HG02938 (cell line): Measurements from ENCODE around the gene ZNHIT2.
A peak's percentile ranks its signal among the peaks of the same experiment; 100 is the strongest.
"Not testable (repeated sequence)": the region's sequence is repeated elsewhere in the genome, so short reads cannot be mapped to it uniquely, and the experiment has no call there.

Experiments
- ATAC-seq: cut with Tn5 transposase; IDR thresholded peaks from one replicate; pipeline ENCODE4 v1.9.1; 2021; ENCODE audit warnings: mild to moderate bottlenecking, moderate library complexity; ENCODE audit not compliant: unreplicated experiment

The ZNHIT2 gene

DNA sequence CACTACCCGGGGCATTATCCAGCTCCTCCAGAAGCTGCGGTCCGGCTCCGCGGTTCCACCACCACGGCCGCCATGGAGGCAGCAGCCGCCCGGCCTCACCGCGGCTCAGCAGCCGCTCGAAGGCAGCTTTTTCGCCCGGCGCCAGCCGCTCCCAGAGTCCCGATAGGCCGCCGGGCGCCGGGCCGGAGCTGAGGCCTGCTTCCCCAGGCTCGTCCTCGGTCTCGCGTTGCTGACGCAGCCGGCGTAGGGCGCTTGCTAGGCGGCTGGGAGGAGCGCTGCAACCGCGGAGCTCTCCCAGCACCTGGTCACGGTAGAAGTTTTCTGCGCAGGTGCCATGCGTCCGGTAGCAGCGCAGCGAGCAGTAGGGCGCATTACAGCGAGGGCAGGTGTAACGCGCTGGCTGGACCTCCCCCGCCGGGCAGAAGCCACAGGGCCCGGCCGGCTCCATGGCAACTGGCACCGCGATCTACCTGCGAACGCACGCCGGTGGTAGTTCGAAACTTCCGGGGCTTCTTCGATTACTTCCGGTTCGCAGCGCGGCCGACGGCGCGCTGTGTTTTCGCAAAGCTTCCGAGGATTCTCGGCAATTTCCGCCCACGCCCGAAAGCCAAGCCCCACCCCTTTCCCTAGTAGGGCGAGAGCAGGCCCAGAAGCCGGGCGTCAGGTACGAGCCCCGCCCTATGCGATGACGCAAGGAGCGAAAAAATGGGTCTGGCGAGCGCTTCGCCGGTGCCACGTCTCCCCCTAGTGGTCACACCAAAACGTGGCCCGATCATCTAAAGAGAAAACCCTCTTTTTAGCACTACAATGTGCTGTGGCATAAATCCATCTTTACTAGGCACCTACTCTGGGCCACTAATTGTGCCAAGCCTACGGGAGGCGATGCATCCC lies at the start of gene ZNHIT2:
Gene ZNHIT2, minus strand, starts transcription at position 496 of the 891 bp plus-strand sequence. Its CDS starts 48 bp downstream, at position 448.
- peak; percentile 53 for ATAC-seq

GRCh38 chr11:65166893-65167292 lies 49.4 kb upstream of the ZNHIT2 start:
- no peak for ATAC-seq

DNA sequence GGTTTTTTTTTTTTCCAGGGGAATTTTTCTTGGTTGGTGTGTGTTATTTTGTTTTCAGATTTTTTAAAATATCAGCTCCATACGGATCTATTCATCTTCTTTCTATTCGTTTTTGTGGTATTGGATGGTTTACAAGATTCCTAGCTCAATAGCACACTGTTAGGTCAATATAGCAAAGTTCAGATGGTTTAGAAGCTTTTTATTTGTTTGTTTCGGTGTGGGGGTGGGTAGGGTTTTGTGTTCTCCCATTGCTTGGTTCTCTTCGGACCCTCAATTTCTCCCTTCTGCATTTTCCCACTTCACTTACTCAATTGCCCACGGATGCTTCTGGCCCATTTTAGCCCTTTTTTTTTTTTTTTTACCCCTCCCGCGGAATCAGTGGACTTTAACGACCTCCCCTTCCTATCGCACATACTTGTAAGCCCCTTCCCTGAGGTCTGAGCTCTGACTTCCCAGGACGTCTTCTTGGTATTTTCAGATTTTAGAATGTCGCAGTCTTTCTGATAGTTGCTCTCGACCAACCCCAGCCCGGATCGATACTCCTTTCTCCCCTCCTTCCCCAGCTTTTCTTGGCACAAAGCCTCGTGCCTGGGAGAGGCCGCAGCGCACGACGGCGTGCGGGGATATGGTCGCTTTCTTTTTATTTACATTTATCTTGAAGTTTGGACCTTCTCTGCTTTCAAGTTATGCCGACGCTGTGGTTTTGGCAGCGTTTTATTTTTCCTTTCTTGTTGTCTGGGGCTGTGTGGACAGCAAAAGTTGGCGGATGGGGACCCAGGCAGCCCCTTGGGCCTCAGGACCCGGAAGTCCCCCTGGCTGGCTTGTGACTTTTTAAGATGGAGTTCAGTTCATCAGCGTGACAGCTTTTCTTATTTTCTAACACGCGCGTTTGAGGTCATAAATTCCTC lies 48.2 kb upstream of the ZNHIT2 start:
- no peak for ATAC-seq

- no peak for ATAC-seq
Measured at GRCh38 chr11:65163684-65164083, 46.2 kb upstream of the ZNHIT2 start.

DNA sequence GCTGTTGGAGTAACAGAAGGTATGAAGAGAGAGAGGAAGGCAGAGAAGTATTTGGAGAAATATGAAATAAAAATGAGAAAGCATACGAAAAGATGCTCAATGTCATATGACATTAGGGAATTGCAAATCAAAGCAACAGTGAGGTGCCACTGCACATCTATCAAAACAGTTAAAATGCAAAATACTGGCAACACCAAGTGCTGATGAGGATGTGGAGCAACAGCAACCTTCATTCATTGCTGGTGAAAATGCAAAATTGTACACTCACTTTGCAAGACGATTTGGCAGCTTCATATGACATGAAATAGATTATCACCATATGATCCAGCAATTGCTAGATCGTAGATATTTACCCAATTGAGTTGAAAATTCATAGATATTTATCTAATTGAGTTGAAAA lies 43.1 kb upstream of the ZNHIT2 start:
- no peak for ATAC-seq

DNA sequence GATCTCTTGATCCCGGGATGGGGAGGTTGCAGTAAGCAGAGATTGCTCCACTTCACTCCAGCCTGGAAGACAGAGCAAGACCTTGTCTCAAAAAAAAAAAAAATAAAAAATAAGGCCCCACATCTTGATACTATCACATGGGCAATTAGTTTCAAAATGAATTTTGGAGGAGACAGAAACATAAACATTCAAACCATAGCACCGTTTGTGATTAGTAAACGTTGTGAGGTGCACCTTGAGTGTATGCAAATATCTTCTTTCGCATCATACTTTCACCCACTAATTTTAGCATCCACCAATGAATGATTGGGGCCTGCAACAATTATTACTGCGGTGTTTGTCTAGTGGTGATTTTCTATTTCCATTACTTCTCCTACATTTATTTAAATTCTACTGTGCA lies 41.5 kb upstream of the ZNHIT2 start:
- ATAC-seq: no peak

- ATAC-seq: no peak
Measured at GRCh38 chr11:65157336-65157735, 39.8 kb upstream of the ZNHIT2 start.

DNA sequence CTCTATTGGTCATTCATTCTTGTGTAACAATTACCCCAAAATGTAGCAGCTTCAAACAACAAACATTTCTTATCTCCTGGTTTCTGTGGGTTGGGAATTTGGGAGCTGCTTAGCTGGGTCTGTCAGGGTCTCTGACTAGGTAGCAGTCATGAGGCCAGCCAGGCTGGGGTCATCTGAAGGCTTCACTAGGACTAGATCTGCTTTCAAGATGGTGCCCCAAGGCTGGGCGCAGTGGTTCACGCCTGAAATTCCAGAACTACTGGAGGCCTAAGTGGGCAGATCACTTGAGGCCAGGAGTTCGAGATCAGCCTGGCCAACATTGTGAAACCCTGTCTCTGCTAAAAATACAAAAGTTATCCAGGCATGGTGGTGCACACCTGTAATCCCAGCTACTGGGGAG lies 39.4 kb upstream of the ZNHIT2 start:
- no peak for ATAC-seq

DNA sequence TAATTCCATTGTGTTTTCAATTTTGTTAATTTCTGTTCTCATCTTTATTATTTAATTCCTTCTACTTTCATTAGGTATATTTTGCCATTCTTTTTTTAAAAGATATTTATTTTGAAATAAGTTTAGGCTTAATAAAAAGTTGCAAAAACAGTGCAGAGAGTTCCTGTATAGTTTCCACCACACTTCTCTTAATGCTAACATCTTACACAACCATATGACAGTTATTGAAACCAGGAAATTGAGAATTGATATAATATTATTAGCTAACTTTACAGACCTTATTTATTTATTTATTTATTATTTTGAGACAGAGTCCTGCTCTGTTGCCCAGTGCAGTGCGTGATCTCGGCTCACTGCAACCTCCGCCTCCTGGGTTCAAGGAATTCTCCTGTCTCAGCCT lies 38.8 kb upstream of the ZNHIT2 start:
- no peak for ATAC-seq

- no peak for ATAC-seq
Measured at GRCh38 chr11:65152122-65152521, 34.6 kb upstream of the ZNHIT2 start.

GRCh38 chr11:65151331-65151899 lies 33.9 kb upstream of the ZNHIT2 start:
- no peak for ATAC-seq

DNA sequence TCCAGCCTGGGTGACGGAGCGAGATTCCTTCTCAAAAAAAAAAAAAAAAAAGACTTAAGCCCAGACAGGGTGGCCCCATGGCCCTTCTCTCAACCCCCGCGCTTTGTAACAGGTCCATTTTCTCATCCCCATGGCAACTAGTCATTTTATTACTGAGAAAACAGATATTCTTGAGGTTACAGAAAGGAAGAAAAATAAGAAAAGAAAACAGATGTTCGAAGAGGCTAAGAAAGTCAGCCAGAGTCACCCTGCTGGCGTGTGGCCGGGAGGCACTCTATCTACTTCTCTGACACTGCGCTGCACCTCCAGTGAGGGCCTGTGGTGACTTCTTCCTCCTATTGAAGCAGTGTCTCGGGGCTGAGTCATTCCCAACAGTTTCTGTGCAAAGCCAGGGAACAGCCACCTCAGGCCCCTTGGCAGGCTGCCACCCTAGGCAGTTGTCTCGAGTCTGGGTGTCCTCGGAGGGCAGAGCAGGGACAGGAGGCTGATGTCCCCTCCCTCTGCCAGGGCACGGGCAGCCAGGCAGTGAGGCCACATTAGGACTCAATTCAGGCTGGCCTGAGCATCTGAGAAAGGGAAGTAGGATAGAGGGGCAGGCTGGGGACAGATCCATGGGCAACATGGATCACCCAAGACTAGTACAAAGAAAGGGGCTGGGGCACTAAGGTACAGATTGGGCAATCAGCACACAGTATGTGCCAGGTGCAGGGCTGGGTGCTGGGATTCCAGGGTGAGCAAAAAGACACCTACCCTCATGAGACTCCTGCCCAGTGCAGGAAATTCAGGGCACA lies 33.2 kb upstream of the ZNHIT2 start:
- no peak for ATAC-seq

DNA sequence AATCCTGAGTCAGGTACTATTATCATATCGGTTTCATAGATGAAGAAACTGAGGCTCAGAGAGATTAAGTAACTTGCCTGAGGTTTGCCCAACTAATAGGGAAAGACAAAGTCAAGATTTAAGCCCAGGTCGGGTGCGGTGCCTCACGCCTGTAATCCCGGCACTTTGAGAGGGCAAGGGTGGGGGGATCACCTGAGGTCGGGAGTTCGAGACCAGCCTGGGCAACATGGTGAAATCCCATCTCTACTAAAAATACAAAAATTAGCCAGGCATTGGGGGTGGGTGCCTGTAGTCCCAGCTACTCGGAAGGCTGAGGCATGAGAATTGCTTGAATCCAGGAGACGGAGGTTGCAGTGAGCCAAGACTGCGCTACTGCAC lies 32.6 kb upstream of the ZNHIT2 start:
- ATAC-seq: not testable (repeated sequence)

GRCh38 chr11:65148657-65149056 lies 31.2 kb upstream of the ZNHIT2 start:
- ATAC-seq: no peak

DNA sequence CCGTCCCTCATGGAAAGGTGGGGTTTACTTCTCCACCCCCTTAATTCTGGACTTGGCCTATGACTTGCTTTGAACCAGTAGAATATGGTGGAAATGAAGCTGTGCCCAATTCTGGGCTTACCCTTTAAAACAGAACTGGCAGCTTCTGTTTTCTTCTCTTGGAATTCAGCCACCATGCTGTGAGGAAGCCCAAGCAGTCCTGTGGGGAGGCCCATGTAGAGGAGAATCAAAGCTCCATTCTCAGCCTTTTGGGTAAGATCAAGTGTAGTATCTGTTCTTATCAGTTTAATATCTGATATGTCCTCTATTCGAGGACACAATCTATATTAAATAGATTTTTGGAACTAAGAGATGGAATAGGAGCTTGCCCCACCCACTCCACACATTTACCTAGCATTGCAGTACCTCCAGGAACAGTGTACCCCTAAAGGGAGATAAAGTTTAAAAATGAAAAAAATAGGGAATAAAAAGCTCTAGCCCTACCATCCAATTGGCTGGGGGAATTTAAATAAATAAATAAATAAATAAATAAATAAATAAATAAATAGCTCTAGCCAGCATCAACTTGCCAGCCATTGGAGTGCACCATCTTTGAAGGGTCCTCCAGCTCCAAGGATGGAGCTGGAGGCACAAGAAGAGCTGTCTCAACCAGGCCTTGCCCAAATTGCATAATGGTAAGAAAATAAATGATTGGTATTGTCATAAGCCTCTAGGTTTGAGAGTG lies 30.0 kb upstream of the ZNHIT2 start:
- ATAC-seq: no peak

- ATAC-seq: no peak
Measured at GRCh38 chr11:65141896-65142494, 24.5 kb upstream of the ZNHIT2 start.

- no peak for ATAC-seq
Measured at GRCh38 chr11:65136515-65137096, 19.1 kb upstream of the ZNHIT2 start.

GRCh38 chr11:65135633-65136145 lies 18.2 kb upstream of the ZNHIT2 start:
- no peak for ATAC-seq
